ENCODE data around the gene P2RY6.

- TF ChIP-seq CTCF (IDR thresholded peaks at IDR 0.05; ENCODE audit: borderline replicate concordance, extremely low read depth, low read length, poor library complexity, severe bottlenecking) (no peak), EZH2 (IDR thresholded peaks at IDR 0.05; ENCODE audit: borderline replicate concordance, low read depth, low read length, severe bottlenecking) (no peak)
Measured at GRCh38 chr11:73317373-73317772, 45.2 kb downstream of the P2RY6 start.

All from DND-41 (cell line).